HepG2 (cell line): ENCODE results near the gene TUBB2B. TPM values are rescaled to one million over a fixed set of nuclear protein-coding genes. Genes with fewer than 3 reads are reported as not detected.

Experiments used
- CEBPG ChIP-seq: IDR thresholded peaks from 2 replicates; pipeline ENCODE4 v1.6.1; 2016
- CEBPZ ChIP-seq: IDR thresholded peaks from 2 replicates; pipeline ENCODE4 v1.6.1; 2012; ENCODE audit warnings: low read length, improper control_type of control experiment
- ELF3 ChIP-seq: IDR thresholded peaks from 2 replicates; pipeline ENCODE4 v1.6.1; 2016; ENCODE audit warnings: missing genetic modification reagents, missing compliant biosample characterization
- EZH2 ChIP-seq: conservative IDR thresholded peaks from 2 replicates; pipeline ENCODE4 v1.6.1; 2012; ENCODE audit warnings: mild to moderate bottlenecking, low read depth, low read length, moderate library complexity
- FOXC1 ChIP-seq: sonication (generic); formaldehyde crosslinking; IDR thresholded peaks from 2 replicates; pipeline ENCODE4 v1.8.0; 2022; ENCODE audit warnings: mild to moderate bottlenecking, missing genetic modification reagents, borderline replicate concordance
- GATA4 ChIP-seq: sonication (generic); IDR thresholded peaks from 2 replicates; pipeline ENCODE4 v1.6.1; 2016; ENCODE audit warnings: antibody characterized with exemption, low read depth, borderline replicate concordance
- IRF1 ChIP-seq: sonication (generic); formaldehyde crosslinking; IDR thresholded peaks from 2 replicates; pipeline ENCODE4 v1.4.0; 2020; ENCODE audit warnings: low read depth, mild to moderate bottlenecking, missing genetic modification reagents
- KDM5B ChIP-seq: sonication (generic); formaldehyde crosslinking; IDR thresholded peaks from 2 replicates; pipeline ENCODE4 v1.4.0; 2020; ENCODE audit warnings: missing genetic modification reagents, mild to moderate bottlenecking, borderline replicate concordance
- MIXL1 ChIP-seq: IDR thresholded peaks from 2 replicates; pipeline ENCODE4 v1.6.1; 2016
- NFATC3 ChIP-seq: sonication (generic); formaldehyde crosslinking; IDR thresholded peaks from 2 replicates; pipeline ENCODE4 v1.5.1; 2020; ENCODE audit warnings: mild to moderate bottlenecking, missing genetic modification reagents
- NR2F6 ChIP-seq, 2 experiments: IDR thresholded peaks; 2 replicates each; pipeline ENCODE4 v1.6.1; 2016; ENCODE audit warnings: antibody characterized with exemption in 1 of 2, mild to moderate bottlenecking in 1 of 2
- POGK ChIP-seq: sonication (generic); formaldehyde crosslinking; conservative IDR thresholded peaks from 2 replicates; pipeline ENCODE4 v1.8.0; 2022; ENCODE audit warnings: mild to moderate bottlenecking, moderate library complexity, missing genetic modification reagents
- RXRA ChIP-seq: sonication (generic); formaldehyde crosslinking; IDR thresholded peaks from 2 replicates; pipeline ENCODE4 v1.5.1; 2020; ENCODE audit warnings: missing genetic modification reagents
- TCF7L2 ChIP-seq: IDR thresholded peaks from 2 replicates; pipeline ENCODE4 v1.6.1; 2011; ENCODE audit warnings: mild to moderate bottlenecking, low read depth, low read length, moderate library complexity
- ZMYM2 ChIP-seq: sonication (generic); formaldehyde crosslinking; IDR thresholded peaks from 2 replicates; pipeline ENCODE4 v1.8.0; 2022; ENCODE audit warnings: mild to moderate bottlenecking, missing genetic modification reagents
- ZNF225 ChIP-seq: sonication (generic); formaldehyde crosslinking; IDR thresholded peaks from 2 replicates; pipeline ENCODE4 v1.4.0; 2020; ENCODE audit warnings: mild to moderate bottlenecking, missing genetic modification reagents
- ZNF687 ChIP-seq: sonication (generic); formaldehyde crosslinking; IDR thresholded peaks from 2 replicates; pipeline ENCODE4 v1.5.1; 2020; ENCODE audit warnings: mild to moderate bottlenecking, missing genetic modification reagents, moderate library complexity
- ZNF782 ChIP-seq: sonication (generic); formaldehyde crosslinking; IDR thresholded peaks from 2 replicates; pipeline ENCODE4 v1.4.0; 2020; ENCODE audit warnings: missing genetic modification reagents, mild to moderate bottlenecking, borderline replicate concordance
- ZNF841 ChIP-seq: sonication (generic); formaldehyde crosslinking; IDR thresholded peaks from 2 replicates; pipeline ENCODE4 v1.8.1; 2023; ENCODE audit warnings: missing genetic modification reagents, borderline replicate concordance
- polyA plus RNA-seq, 8 experiments: library from polyadenylated mRNA; depleted of rRNA in 3 of 8; stranded (reverse) in 7 of 8; unstranded in 1 of 8; fragments of >200 nt; fragmentation: Illumina TruSeq in 4 of 8; extraction: Trizol in 4 of 8; gene quantifications; 2 replicates each; pipeline versions ENCODE4 v1.2.1 to v1.2.3, GENCODE V29; 2011 to 2016; ENCODE audit warnings: low read depth in 4 of 8, missing spikeins in 1 of 8, mixed read lengths in 1 of 8; ENCODE audit not compliant: insufficient read depth in 1 of 8
- total RNA-seq, 5 experiments: library from RNA; depleted of rRNA; stranded (reverse); fragments of >200 nt; fragmentation: Illumina TruSeq; extraction: Trizol; gene quantifications; 2 replicates each; pipeline ENCODE4 v1.2.3, GENCODE V29; 2016; ENCODE audit warnings: low read depth in 1 of 5

TUBB2B gene
- total and polyA plus RNA-seq, 2 of the 13 experiments (the other 11 are each of a cell fraction or from before 2014, with no cell fraction given) = 10.3 to 23.6 TPM

- TF ChIP-seq IRF1 (CRISPR knock-in tag) (no peak), POGK (CRISPR knock-in tag) (peak; percentile 61), GATA4 (no peak), CEBPG (CRISPR knock-in tag) (no peak), ZNF687 (peak; percentile 71), ZNF225 (CRISPR knock-in tag) (no peak; the same call in none of the 2 replicates), TCF7L2 (no peak), CEBPZ (no peak), FOXC1 (CRISPR knock-in tag) (no peak), ZMYM2 (CRISPR knock-in tag) (no peak), MIXL1 (CRISPR knock-in tag) (no peak), RXRA (no peak), ELF3 (no peak), ZNF841 (CRISPR knock-in tag) (no peak), ZNF782 (CRISPR knock-in tag) (0 out of 2 replicates have a peak, but pooled peaks have one; percentile 40), KDM5B (no peak), EZH2 (peak; percentile 96; the same call in 1 of the 2 replicates), NFATC3 (CRISPR knock-in tag) (no peak), NR2F6 (IDR thresholded peaks at IDR 0.05) (no peak), NR2F6 (CRISPR knock-in tag; IDR thresholded peaks at IDR 0.05) (no peak)
These were observed 731 bp downstream of the TUBB2B start (continued) for GRCh38 chr6:3226481-3227362.
